Caco-2 (cell line): ENCODE data around the gene MRM3. TPM values are rescaled to one million over a fixed set of nuclear protein-coding genes. Genes with fewer than 3 reads are reported as not detected.
"Not testable (repeated sequence)": the region's sequence is repeated elsewhere in the genome, so short reads cannot be mapped to it uniquely, and the experiment has no call there.

Experiments used
- BruUV-seq: library from RNA; stranded (reverse); fragments of 400-500 nt; replicated peaks from 2 replicates; lab custom pipeline; 2021; lab: Mats Ljungman, UMichigan
- CTCF ChIA-PET: fragments of 300-600 bp; sonication (Branson Sonifier 250); formaldehyde crosslinking; loops from one replicate; lab custom pipeline; 2022; ENCODE audit warnings: antibody characterized with exemption; lab: Charles Lee
- POLR2A ChIA-PET: fragments of 300-600 bp; sonication (Branson Sonifier 250); formaldehyde crosslinking; loops from one replicate; lab custom pipeline; 2022; ENCODE audit warnings: antibody characterized with exemption; lab: Charles Lee
- DNase-seq, 2 experiments: peaks; one replicate each; pipeline versions ENCODE4 v3.0.0 to v3.0.0-alpha.2; 2020 to 2022
- H3K27me3 ChIP-seq: replicated peaks from 2 replicates; pipeline ENCODE4 v1.6.0; 2011; ENCODE audit warnings: low read length; ENCODE audit not compliant: control insufficient read depth, insufficient read depth
- H3K36me3 ChIP-seq: 2 replicates; pipeline ENCODE4 v1.5.1; 2011; ENCODE audit warnings: low read length; ENCODE audit not compliant: control insufficient read depth, insufficient read depth
- H3K4me1 ChIP-seq: fragments of 250-450 bp; sonication (Bioruptor Pico); 2 replicates; pipeline ENCODE4 v1.5.1; 2020; ENCODE audit warnings: mild to moderate bottlenecking
- H3K4me3 ChIP-seq: 2 replicates; pipeline ENCODE4 v1.5.1; 2011; ENCODE audit warnings: low read depth, mild to moderate bottlenecking, control low read depth, low read length
- H3K9me3 ChIP-seq: fragments of 250-450 bp; sonication (Bioruptor Pico); 2 replicates; pipeline ENCODE4 v1.5.1; 2020; ENCODE audit warnings: mild to moderate bottlenecking, moderate library complexity
- H3K27ac Mint-ChIP-seq: one replicate; pipeline ENCODE4 v1.8.0; 2022; ENCODE audit warnings: mixed read lengths; ENCODE audit not compliant: unreplicated experiment
- H3K27me3 Mint-ChIP-seq: one replicate; pipeline ENCODE4 v1.8.0; 2022; ENCODE audit warnings: mixed read lengths; ENCODE audit not compliant: insufficient read depth, unreplicated experiment
- H3K36me3 Mint-ChIP-seq: one replicate; pipeline ENCODE4 v1.8.0; 2022; ENCODE audit warnings: mild to moderate bottlenecking, mixed read lengths; ENCODE audit not compliant: insufficient read depth, unreplicated experiment
- H3K4me1 Mint-ChIP-seq: one replicate; pipeline ENCODE4 v1.8.0; 2022; ENCODE audit warnings: low read depth, mixed read lengths; ENCODE audit not compliant: unreplicated experiment
- H3K4me3 Mint-ChIP-seq: one replicate; pipeline ENCODE4 v1.8.0; 2022; ENCODE audit warnings: mild to moderate bottlenecking, moderate library complexity, mixed read lengths; ENCODE audit not compliant: unreplicated experiment
- H3K9me3 Mint-ChIP-seq: one replicate; pipeline ENCODE4 v1.8.0; 2022; ENCODE audit warnings: mixed read lengths; ENCODE audit not compliant: unreplicated experiment
- intact Hi-C: fragments of 100-400 bp; cut with micrococcal nuclease; formaldehyde crosslinking; loops from one replicate; pipeline ENCODE4 v1.10.0; 2022; ENCODE audit not compliant: unreplicated experiment
- total RNA-seq: library from RNA; stranded (reverse); gene quantifications from 2 replicates; pipeline ENCODE4 v1.2.3, GENCODE V29; 2022
- TF ChIP-seq, protein P1 (sequence below), 2 experiments: fragments of 200-600 bp in 1 of 2; IDR thresholded peaks; 1 replicate in 1 of 2; 2 replicates in 1 of 2; pipeline versions ENCODE4 v1.5.1 to v1.8.0; 2011 to 2022; ENCODE audit warnings: antibody characterized with exemption in 1 of 2, control low read depth in 1 of 2, inconsistent platforms in 1 of 2, low read depth in 1 of 2, low read length in 1 of 2, mild to moderate bottlenecking in 1 of 2, moderate library complexity in 1 of 2; ENCODE audit not compliant: insufficient read depth in 1 of 2, severe bottlenecking in 1 of 2, unreplicated experiment in 1 of 2

Gene MRM3
- total RNA-seq, 1 experiment from 2014 or later, result 14.1 TPM

GRCh38 chr17:778096-778495 lies 4.1 kb upstream of the MRM3 start:
- no peaks in the 10 kb centered on the region for H3K36me3 ChIP-seq
- H3K4me1 ChIP-seq, result no peaks in the 10 kb centered on the region
- DNase-seq, result no peak
- Mint-ChIP-seq H3K36me3 (peaks cover 57% of the 10 kb centered on the region), H3K4me1 (no peaks in the 10 kb centered on the region), H3K4me3 (no peak overlapping the region), H3K27ac (no peak overlapping the region), H3K27me3 (no peaks in the 10 kb centered on the region), H3K9me3 (no peaks in the 10 kb centered on the region)
- intact Hi-C loops, result no loop called here
- H3K4me3 ChIP-seq, result no peak overlapping the region
- H3K9me3 ChIP-seq, result no peaks in the 10 kb centered on the region
- no TSS peak for BruUV-seq
- ChIA-PET POLR2A (no interaction called here), CTCF (no interaction called here)
- H3K27me3 ChIP-seq, result no peaks in the 10 kb centered on the region
- TF ChIP-seq, protein P1, sequence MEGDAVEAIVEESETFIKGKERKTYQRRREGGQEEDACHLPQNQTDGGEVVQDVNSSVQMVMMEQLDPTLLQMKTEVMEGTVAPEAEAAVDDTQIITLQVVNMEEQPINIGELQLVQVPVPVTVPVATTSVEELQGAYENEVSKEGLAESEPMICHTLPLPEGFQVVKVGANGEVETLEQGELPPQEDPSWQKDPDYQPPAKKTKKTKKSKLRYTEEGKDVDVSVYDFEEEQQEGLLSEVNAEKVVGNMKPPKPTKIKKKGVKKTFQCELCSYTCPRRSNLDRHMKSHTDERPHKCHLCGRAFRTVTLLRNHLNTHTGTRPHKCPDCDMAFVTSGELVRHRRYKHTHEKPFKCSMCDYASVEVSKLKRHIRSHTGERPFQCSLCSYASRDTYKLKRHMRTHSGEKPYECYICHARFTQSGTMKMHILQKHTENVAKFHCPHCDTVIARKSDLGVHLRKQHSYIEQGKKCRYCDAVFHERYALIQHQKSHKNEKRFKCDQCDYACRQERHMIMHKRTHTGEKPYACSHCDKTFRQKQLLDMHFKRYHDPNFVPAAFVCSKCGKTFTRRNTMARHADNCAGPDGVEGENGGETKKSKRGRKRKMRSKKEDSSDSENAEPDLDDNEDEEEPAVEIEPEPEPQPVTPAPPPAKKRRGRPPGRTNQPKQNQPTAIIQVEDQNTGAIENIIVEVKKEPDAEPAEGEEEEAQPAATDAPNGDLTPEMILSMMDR (IDR thresholded peaks at IDR 0.05; ENCODE audit: insufficient read depth in 1 of 2, low read depth in 1 of 2, low read length in 1 of 2, severe bottlenecking in 1 of 2, unreplicated experiment in 1 of 2), result no peak

DNA sequence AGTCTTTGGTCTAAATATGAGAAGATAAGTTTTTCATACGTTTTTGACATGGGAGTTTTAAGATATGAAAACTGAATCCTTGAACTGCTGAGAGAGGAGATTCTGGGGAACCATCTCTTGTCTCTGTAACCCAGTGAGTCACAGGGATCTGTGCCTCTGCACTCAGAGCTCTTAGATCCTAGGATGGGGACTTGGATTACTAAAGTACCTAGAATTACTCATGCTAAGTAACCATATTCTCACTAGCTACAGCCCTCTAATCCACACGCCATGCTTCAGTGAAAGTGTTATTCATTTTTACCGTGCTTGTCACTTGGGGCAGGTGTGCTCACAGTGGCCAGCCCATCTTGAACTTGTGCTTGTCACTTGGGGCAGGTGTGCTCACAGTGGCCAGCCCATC lies 2.0 kb downstream of the MRM3 start:
- Mint-ChIP-seq H3K4me1 (no peaks in the 10 kb centered on the region), H3K27ac (no peak overlapping the region), H3K9me3 (no peaks in the 10 kb centered on the region), H3K27me3 (no peaks in the 10 kb centered on the region), H3K36me3 (peaks cover 36% of the 10 kb centered on the region), H3K4me3 (no peak overlapping the region)
- no peak for DNase-seq
- ChIA-PET POLR2A (no interaction called here), CTCF (no interaction called here)
- Histone ChIP-seq H3K9me3 (no peaks in the 10 kb centered on the region), H3K36me3 (no peaks in the 10 kb centered on the region), H3K4me1 (no peaks in the 10 kb centered on the region), H3K27me3 (no peaks in the 10 kb centered on the region), H3K4me3 (no peak overlapping the region)
- BruUV-seq, result no TSS peak
- intact Hi-C loops, result no loop called here
- TF ChIP-seq, protein P1 (IDR thresholded peaks at IDR 0.05; ENCODE audit: insufficient read depth in 1 of 2, low read depth in 1 of 2, low read length in 1 of 2, severe bottlenecking in 1 of 2, unreplicated experiment in 1 of 2), result no peak

DNA sequence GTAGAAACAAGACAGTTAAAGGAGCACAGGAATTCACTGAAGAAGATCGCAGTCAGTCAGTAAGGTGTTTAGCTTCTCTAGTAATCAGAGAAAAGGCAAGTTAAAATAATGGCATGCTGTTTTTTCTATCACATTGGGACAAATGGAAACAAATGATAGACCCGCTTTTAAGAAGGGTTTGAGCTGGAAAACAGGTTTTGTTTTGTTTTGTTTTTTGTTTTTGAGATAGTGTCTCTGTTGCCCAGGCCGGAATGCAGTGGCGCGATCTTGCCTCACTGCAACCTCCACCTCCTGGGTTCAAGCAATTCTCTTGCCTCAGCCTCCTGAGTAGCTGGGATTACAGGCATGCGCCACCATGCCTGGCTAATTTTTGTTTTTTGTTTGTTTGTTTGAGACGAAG lies 3.7 kb downstream of the MRM3 start:
- H3K4me1 ChIP-seq, H3K27me3 Mint-ChIP-seq, DNase-seq, H3K27ac Mint-ChIP-seq, CTCF ChIA-PET, BruUV-seq, H3K9me3 Mint-ChIP-seq, H3K9me3 ChIP-seq, H3K27me3 ChIP-seq, H3K4me3 Mint-ChIP-seq, H3K4me1 Mint-ChIP-seq, H3K36me3 ChIP-seq, intact Hi-C loops, H3K4me3 ChIP-seq, POLR2A ChIA-PET: not testable (repeated sequence)
- peaks cover 51% of the 10 kb centered on the region for H3K36me3 Mint-ChIP-seq
